Epithelial cell of esophagus (primary cell): Measurements from ENCODE around the gene MGAT5B.
A peak's percentile ranks its signal among the peaks of the same experiment; 100 is the strongest.

Experiments used
- DNase-seq: peaks from one replicate; pipeline ENCODE4 v3.0.0; 2010; ENCODE audit warnings: low read depth
- H3K4me3 ChIP-seq: 2 replicates; pipeline ENCODE4 v1.5.1; 2011; ENCODE audit warnings: mild to moderate bottlenecking, low read length, control low read depth
- CTCF ChIP-seq: IDR thresholded peaks from 2 replicates; pipeline ENCODE4 v1.5.1; 2011; ENCODE audit warnings: low read depth, mild to moderate bottlenecking, low read length, control low read depth, inconsistent platforms; ENCODE audit not compliant: insufficient read depth; ENCODE audit errors: missing control alignments

MGAT5B gene

DNA sequence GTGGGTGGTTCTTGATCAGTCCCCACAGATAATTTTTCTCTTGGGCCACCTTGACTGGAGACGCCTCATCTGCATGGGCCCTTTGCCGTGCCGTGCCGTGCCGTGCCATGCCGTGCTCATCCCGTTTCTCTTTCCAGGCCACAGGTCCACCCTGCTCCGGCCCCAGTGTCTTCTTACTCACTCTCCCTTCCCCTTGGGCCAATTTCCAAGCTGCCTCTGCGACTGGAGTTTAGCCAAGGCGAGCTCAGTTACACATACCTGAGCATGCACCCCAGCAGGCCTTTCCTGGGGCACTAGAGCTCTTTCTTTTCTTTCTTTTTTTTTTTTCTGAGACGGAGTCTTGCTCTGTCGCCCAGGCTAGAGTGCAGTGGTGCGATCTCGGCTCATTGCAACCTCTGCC, 40.5 kb upstream of the MGAT5B start:
- TF ChIP-seq CTCF, result no peak
- H3K4me3 ChIP-seq, result no peak overlapping the region
- DNase-seq, result no peak

DNA sequence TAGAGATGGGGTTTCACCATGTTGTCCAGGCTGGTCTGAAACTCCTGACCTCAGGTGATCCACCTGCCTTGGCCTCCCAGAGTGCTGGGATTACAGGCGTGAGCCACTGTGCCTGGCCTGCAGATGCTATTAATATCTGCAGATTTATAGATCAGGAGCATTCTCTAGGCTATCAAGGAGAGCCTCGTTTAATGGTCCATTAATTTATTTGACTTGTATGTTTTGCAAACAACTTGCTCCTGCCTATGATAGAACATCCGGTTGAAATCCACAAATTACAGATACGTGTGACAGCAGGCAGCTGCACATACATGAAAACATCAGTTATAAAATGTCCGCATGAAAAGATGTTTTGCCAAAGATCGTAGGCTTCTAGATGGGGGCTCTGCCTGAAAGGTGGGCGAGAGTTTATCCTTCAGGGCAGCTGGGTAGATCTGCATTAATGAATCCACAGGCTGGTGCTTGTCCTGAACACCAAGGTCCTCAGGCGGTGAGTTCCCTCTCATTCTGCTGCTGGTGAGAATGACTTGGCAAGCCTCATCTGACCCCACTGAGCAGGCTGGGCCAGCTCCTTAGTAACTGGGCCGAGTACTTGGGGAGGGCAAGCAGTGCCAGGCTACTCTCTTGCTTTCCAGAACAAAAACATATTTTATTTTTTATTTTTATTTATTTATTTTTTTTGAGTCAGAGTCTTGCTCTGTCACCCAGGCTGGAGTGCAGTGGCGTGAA, 37.1 kb upstream of the MGAT5B start:
- TF ChIP-seq CTCF, result no peak
- H3K4me3 ChIP-seq, result no peak overlapping the region
- DNase-seq, result peak; percentile 40

DNA sequence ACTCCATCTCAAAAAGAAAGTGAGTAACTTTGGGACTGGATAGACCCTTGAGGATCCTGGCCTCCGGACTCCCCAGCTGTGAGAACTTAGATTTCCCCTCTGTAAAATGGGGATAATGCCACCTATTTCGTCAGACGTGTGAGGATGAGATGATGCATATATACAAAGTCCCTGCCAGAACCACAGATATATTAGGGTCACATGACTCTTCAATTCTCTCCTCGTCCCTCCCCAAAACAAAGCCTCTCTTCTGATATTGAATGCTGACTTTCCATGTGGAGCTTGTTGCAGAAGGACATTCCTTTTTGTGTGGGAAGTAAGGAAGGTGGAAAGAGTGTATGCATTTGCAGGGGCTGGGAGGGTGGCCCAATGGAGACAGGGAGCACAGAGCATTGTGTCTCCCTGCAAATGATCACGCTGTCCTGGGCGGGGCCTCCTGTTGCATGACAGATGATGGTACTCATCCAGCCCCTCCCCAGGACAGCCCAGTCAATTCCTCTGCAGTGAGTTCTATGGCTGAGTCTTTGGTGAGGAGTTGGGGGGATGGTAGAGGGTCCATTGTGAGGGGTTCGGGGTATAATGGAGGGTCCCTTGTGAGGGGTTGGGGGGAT, 35.1 kb upstream of the MGAT5B start:
- DNase-seq, result peak; percentile 38
- no peak overlapping the region for H3K4me3 ChIP-seq
- no peak for TF ChIP-seq CTCF

DNA sequence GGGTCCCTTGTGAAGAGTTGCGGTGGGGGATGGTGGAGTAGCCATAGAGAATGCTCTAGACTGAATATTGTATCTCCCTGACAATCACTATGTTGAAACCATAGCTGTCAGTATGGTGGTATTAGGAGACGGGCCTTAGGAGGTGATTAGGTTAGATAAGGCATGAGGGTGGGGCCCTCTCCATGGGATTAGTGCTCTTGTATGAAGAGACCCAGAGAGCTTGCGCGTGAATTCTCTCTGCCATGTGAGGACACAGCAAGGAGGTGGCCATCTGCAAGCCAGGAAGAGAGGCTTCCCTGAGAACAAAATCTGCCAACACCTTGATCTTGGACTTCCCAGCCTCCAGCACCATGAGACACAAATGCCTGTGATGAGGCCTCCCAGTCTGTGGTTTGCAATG, 34.5 kb upstream of the MGAT5B start:
- TF ChIP-seq CTCF, result no peak
- no peak overlapping the region for H3K4me3 ChIP-seq
- no peak for DNase-seq

DNA sequence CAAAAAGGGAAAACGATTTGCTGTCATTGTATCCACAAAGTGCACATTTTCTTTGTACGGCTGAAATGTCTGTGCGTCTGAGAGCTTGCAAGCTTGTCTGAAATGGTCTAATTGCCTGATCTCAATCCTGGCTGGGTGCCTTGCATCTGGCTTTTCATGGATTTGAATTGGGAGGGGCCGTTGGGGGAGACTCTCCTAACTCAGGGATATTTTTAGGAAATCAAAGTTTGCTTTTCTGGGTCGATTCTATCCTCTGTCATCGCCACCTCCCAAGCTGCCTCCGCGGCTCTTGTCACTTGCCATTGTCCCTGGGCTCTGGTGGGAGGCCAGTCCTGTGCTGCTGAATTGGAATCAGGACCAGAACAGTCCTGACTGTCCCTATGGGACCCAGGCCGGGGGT, 33.3 kb upstream of the MGAT5B start:
- TF ChIP-seq CTCF, result no peak
- no peak for DNase-seq

DNA sequence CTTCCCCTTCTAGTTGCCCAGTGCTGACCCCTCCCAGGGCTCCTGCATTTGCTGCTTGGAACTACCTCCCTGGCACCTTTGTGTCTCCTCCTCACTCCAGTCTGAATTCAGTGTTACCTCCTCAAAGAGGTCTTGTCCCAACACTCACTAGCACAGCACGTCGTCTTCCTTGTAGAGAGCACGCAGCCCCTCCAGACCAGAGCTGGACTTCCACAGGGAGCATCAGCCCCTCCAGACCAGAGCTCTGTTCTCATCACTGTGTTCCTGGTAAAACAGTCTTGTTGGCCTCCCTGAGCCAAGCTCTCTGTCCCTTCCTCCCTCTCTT, 27.8 kb upstream of the MGAT5B start:
- no peak for TF ChIP-seq CTCF
- H3K4me3 ChIP-seq, result no peak overlapping the region
- DNase-seq, result no peak

More for the DNA sequence above, 33.3 kb upstream of the MGAT5B start:
- H3K4me3 ChIP-seq, result no peak overlapping the region
